Measurements from ENCODE around the gene TBR1.

GRCh38 chr2:161402297-161402696 lies 13.8 kb upstream of the TBR1 start:
- TF ChIP-seq CTCF (IDR thresholded peaks at IDR 0.05), result no peak
- no peak for TF ChIP-seq POLR2AphosphoS5 (IDR thresholded peaks at IDR 0.05; ENCODE audit: insufficient read depth in 1 of 2, low read depth in 1 of 2)
- TF ChIP-seq POLR2A (IDR thresholded peaks at IDR 0.05), result no peak

Measured in vagina (tissue), 2 donors.